SJCRH30 (cell line): ENCODE measurements around the gene KDM5C. TPM values are rescaled to one million over a fixed set of nuclear protein-coding genes. Genes with fewer than 3 reads are reported as not detected.
"Not testable (repeated sequence)": the region's sequence is repeated elsewhere in the genome, so short reads cannot be mapped to it uniquely, and the experiment has no call there.

Experiments
- DNase-seq, 2 experiments: peaks; one replicate each; pipeline ENCODE4 v3.0.0-alpha.2; 2015 to 2020
- H3K27ac ChIP-seq: fragments of 250-450 bp; sonication (Bioruptor Pico); 2 replicates; pipeline ENCODE4 v1.5.1; 2020; ENCODE audit warnings: mild to moderate bottlenecking, moderate library complexity
- H3K27me3 ChIP-seq: fragments of 250-450 bp; sonication (Bioruptor Pico); 2 replicates; pipeline ENCODE4 v1.5.1; 2020; ENCODE audit warnings: mild to moderate bottlenecking, moderate library complexity
- H3K36me3 ChIP-seq: fragments of 250-450 bp; sonication (Bioruptor Pico); 2 replicates; pipeline ENCODE4 v1.5.1; 2020; ENCODE audit warnings: mild to moderate bottlenecking, moderate library complexity
- H3K4me1 ChIP-seq: fragments of 250-450 bp; sonication (Bioruptor Pico); 2 replicates; pipeline ENCODE4 v1.5.1; 2020; ENCODE audit warnings: mild to moderate bottlenecking, moderate library complexity
- H3K4me3 ChIP-seq: fragments of 250-450 bp; sonication (Bioruptor Pico); 2 replicates; pipeline ENCODE4 v1.5.1; 2020; ENCODE audit warnings: mild to moderate bottlenecking, moderate library complexity
- H3K9me3 ChIP-seq: fragments of 250-450 bp; sonication (Bioruptor Pico); replicated peaks from 2 replicates; pipeline ENCODE4 v1.5.1; 2020; ENCODE audit warnings: mild to moderate bottlenecking, moderate library complexity
- total RNA-seq: library from RNA; depleted of rRNA; stranded (reverse); fragments of >200 nt; shearing (Covaris generic); gene quantifications from 2 replicates; pipeline ENCODE4 v1.2.3, GENCODE V29; 2014; rRNA removed

The KDM5C gene
- total RNA-seq, 1 experiment from 2014 or later: 48.7 TPM

- Histone ChIP-seq H3K27ac (no peak overlapping the region), H3K36me3 (no peaks in the 10 kb centered on the region), H3K27me3 (no peaks in the 10 kb centered on the region), H3K4me1 (no peaks in the 10 kb centered on the region), H3K4me3 (no peak overlapping the region), H3K9me3 (no peaks in the 10 kb centered on the region)
- DNase-seq: no peak
Observed at GRCh38 chrX:53188763-53189162, 36.2 kb downstream of the KDM5C start.

GRCh38 chrX:53186351-53186750, 38.7 kb downstream of the KDM5C start:
- Histone ChIP-seq H3K4me1 (no peaks in the 10 kb centered on the region), H3K27me3 (no peaks in the 10 kb centered on the region), H3K27ac (no peak overlapping the region), H3K36me3 (no peaks in the 10 kb centered on the region), H3K9me3 (no peaks in the 10 kb centered on the region), H3K4me3 (no peak overlapping the region)
- DNase-seq: no peak

- Histone ChIP-seq H3K36me3 (no peaks in the 10 kb centered on the region), H3K27me3 (no peaks in the 10 kb centered on the region), H3K4me3 (no peak overlapping the region), H3K27ac (no peak overlapping the region), H3K9me3 (no peaks in the 10 kb centered on the region), H3K4me1 (no peaks in the 10 kb centered on the region)
- no peak for DNase-seq
Observed at GRCh38 chrX:53184836-53185235, 40.2 kb downstream of the KDM5C start.

GRCh38 chrX:53171356-53171755, 53.7 kb downstream of the KDM5C start:
- Histone ChIP-seq H3K9me3 (no peaks in the 10 kb centered on the region), H3K4me3 (no peak overlapping the region), H3K27ac (no peak overlapping the region), H3K36me3 (no peaks in the 10 kb centered on the region), H3K4me1 (no peaks in the 10 kb centered on the region), H3K27me3 (no peaks in the 10 kb centered on the region)
- no peak for DNase-seq

- DNase-seq: no peak
- Histone ChIP-seq H3K36me3 (no peaks in the 10 kb centered on the region), H3K4me1 (no peaks in the 10 kb centered on the region), H3K9me3 (no peaks in the 10 kb centered on the region), H3K27ac (no peak overlapping the region), H3K27me3 (no peaks in the 10 kb centered on the region), H3K4me3 (no peak overlapping the region)
Observed at GRCh38 chrX:53166103-53166502, 58.9 kb downstream of the KDM5C start.

- not testable (repeated sequence) for H3K27me3 ChIP-seq, H3K36me3 ChIP-seq, H3K9me3 ChIP-seq, H3K27ac ChIP-seq, H3K4me1 ChIP-seq, H3K4me3 ChIP-seq
- DNase-seq: peak in 1 of 2 experiments; percentile 9
Observed at GRCh38 chrX:53164566-53164965, 60.4 kb downstream of the KDM5C start.

- H3K27me3 ChIP-seq: no peaks in the 10 kb centered on the region
- no peak overlapping the region for H3K4me3 ChIP-seq
- no peaks in the 10 kb centered on the region for H3K9me3 ChIP-seq
- no peaks in the 10 kb centered on the region for H3K36me3 ChIP-seq
- no peak overlapping the region for H3K27ac ChIP-seq
- DNase-seq: no peak
- no peaks in the 10 kb centered on the region for H3K4me1 ChIP-seq
Observed at GRCh38 chrX:53163436-53163835, 61.6 kb downstream of the KDM5C start.

GRCh38 chrX:53160297-53160983, 64.6 kb downstream of the KDM5C start:
- H3K27ac ChIP-seq: no peak overlapping the region
- no peak for DNase-seq
- H3K9me3 ChIP-seq: no peaks in the 10 kb centered on the region
- no peaks in the 10 kb centered on the region for H3K27me3 ChIP-seq
- H3K4me3 ChIP-seq: no peak overlapping the region
- no peaks in the 10 kb centered on the region for H3K4me1 ChIP-seq
- H3K36me3 ChIP-seq: no peaks in the 10 kb centered on the region

- Histone ChIP-seq H3K36me3 (no peaks in the 10 kb centered on the region), H3K4me3 (no peak overlapping the region), H3K27me3 (no peaks in the 10 kb centered on the region), H3K27ac (no peak overlapping the region), H3K9me3 (no peaks in the 10 kb centered on the region), H3K4me1 (no peaks in the 10 kb centered on the region)
- no peak for DNase-seq
Observed at GRCh38 chrX:53159184-53159583, 65.8 kb downstream of the KDM5C start.

GRCh38 chrX:53156207-53156596, 68.8 kb downstream of the KDM5C start:
- DNase-seq: no peak
- Histone ChIP-seq H3K27me3 (no peaks in the 10 kb centered on the region), H3K27ac (no peak overlapping the region)

GRCh38 chrX:53155512-53156206, 69.3 kb downstream of the KDM5C start:
- H3K4me1 ChIP-seq: no peaks in the 10 kb centered on the region
- no peak overlapping the region for H3K27ac ChIP-seq
- no peak overlapping the region for H3K4me3 ChIP-seq
- no peaks in the 10 kb centered on the region for H3K36me3 ChIP-seq
- H3K27me3 ChIP-seq: no peaks in the 10 kb centered on the region
- no peaks in the 10 kb centered on the region for H3K9me3 ChIP-seq
- no peak for DNase-seq

More at GRCh38 chrX:53156207-53156596, 68.8 kb downstream of the KDM5C start:
- no peaks in the 10 kb centered on the region for H3K4me1 ChIP-seq
- no peak overlapping the region for H3K4me3 ChIP-seq
- H3K36me3 ChIP-seq: no peaks in the 10 kb centered on the region
- no peaks in the 10 kb centered on the region for H3K9me3 ChIP-seq

GRCh38 chrX:53153581-53153980, 71.4 kb downstream of the KDM5C start:
- no peaks in the 10 kb centered on the region for H3K9me3 ChIP-seq
- H3K27me3 ChIP-seq: no peaks in the 10 kb centered on the region
- H3K4me1 ChIP-seq: no peaks in the 10 kb centered on the region
- H3K27ac ChIP-seq: no peak overlapping the region
- no peaks in the 10 kb centered on the region for H3K36me3 ChIP-seq
- no peak for DNase-seq
- H3K4me3 ChIP-seq: no peak overlapping the region

Other genes starting within 250 kb of the KDM5C start
- 1.3 TPM in 2 replicates for gene GPR173, start 176.4 kb downstream of the KDM5C start, total RNA-seq
- 9.3 and 11.8 TPM in 2 replicates for gene TSPYL2, start 142.8 kb downstream of the KDM5C start, total RNA-seq
- gene KANTR, start 131.1 kb downstream of the KDM5C start, total RNA-seq: 5.7 and 6.7 TPM in 2 replicates
- 1.8 and 2.2 TPM in 2 replicates for gene IQSEC2, start 56.4 kb upstream of the KDM5C start, total RNA-seq
- 58.6 and 58.8 TPM in 2 replicates for gene SMC1A, start 197.4 kb upstream of the KDM5C start, total RNA-seq
- gene RIBC1, start 197.7 kb upstream of the KDM5C start, total RNA-seq: 0.32 and 0.33 TPM in 2 replicates
- 95.4 and 116 TPM in 2 replicates for gene HSD17B10, start 209.2 kb upstream of the KDM5C start, total RNA-seq